ENCODE data around the gene ZNF343. TPM values are rescaled to one million over a fixed set of nuclear protein-coding genes. Genes with fewer than 3 reads are reported as not detected.

Gene ZNF343
- total and polyA plus RNA-seq, 2 of the 4 experiments (the other 2 are of a cell fraction) = 7.8 to 26.2 TPM

- Histone ChIP-seq H2AFZ (replicated peaks; ENCODE audit: low read length, poor library complexity) (peak overlapping the region; percentile 58), H2AK5ac (ENCODE audit: low read depth, low read length) (no peak overlapping the region), H3K18ac (ENCODE audit: low read depth, low read length) (no peak overlapping the region), H4K20me1 (ENCODE audit: insufficient read depth, low read length) (no peaks in the 10 kb centered on the region), H3K4me2 (ENCODE audit: low read depth, low read length) (no peak overlapping the region), H2BK5ac (ENCODE audit: low read depth, low read length, poor library complexity, severe bottlenecking) (no peak overlapping the region), H3K27me3 (ENCODE audit: control insufficient read depth, insufficient read depth, low read length) (peaks cover 57% of the 10 kb centered on the region), H2BK120ac (ENCODE audit: low read depth, low read length) (no peak overlapping the region), H3K56ac (ENCODE audit: extremely low read depth, insufficient read depth, low read length) (no peak overlapping the region), H3K9ac (ENCODE audit: low read depth, low read length) (no peak overlapping the region), H4K91ac (ENCODE audit: insufficient read depth, low read depth, low read length) (no peak overlapping the region), H2AK9ac (replicated peaks; ENCODE audit: low read depth, low read length, poor library complexity) (no peak overlapping the region), H3K27ac (ENCODE audit: insufficient read depth, low read length) (no peak overlapping the region), H3K4me1 (ENCODE audit: control insufficient read depth, insufficient read depth, low read length) (no peaks in the 10 kb centered on the region), H3K4me3 (ENCODE audit: insufficient read depth, low read depth, low read length) (no peak overlapping the region), H3K79me1 (ENCODE audit: low read depth in 1 of 2, low read length in 2 of 2) (no peaks in the 10 kb centered on the region), H3K9me1 (ENCODE audit: insufficient read depth, low read length) (no peaks in the 10 kb centered on the region; the same call in 1 of the 2 replicates), H3K14ac (replicated peaks; ENCODE audit: low read depth, low read length) (no peak overlapping the region), H2BK15ac (ENCODE audit: low read depth, low read length) (no peak overlapping the region), H3K23ac (ENCODE audit: low read depth, low read length) (no peak overlapping the region), H2BK20ac (ENCODE audit: low read depth, low read length) (no peak overlapping the region), H3K4ac (ENCODE audit: low read depth, low read length) (no peak overlapping the region), H4K5ac (ENCODE audit: low read depth, low read length) (no peak overlapping the region), H3K36me3 (ENCODE audit: control insufficient read depth, insufficient read depth, low read length) (no peaks in the 10 kb centered on the region), H3K9me3 (ENCODE audit: control insufficient read depth, insufficient read depth, low read length) (no peaks in the 10 kb centered on the region), H4K8ac (ENCODE audit: low read depth in 2 of 2, low read length in 2 of 2) (no peak overlapping the region)
- intact Hi-C loops (cut with micrococcal nuclease) = loop anchor here (5.0 kb wide), 1 partner anchor 46 kb away; no protein-coding TSS in a partner anchor
- in situ Hi-C loops (cut with MboI; ENCODE audit: low sequenced_read_pairs) = no loop called here
- dilution Hi-C loops (cut with HindIII; ENCODE audit: low sequenced_read_pairs, unreplicated experiment) = no loop called here
- WGBS, 2 experiments (ENCODE audit: extremely low coverage in 2 of 2, insufficient read length in 1 of 2) = 69% methylated on average over 2 of the region's 12 CpGs; no CpG with 5 or more reads in 1 of the 2 experiments
- no peak for ATAC-seq (ENCODE audit: low read depth)
- no peak for TF ChIP-seq MAZ (IDR thresholded peaks at IDR 0.05; ENCODE audit: borderline replicate concordance, low read depth, low read length)
- no peak for TF ChIP-seq MAFK (IDR thresholded peaks at IDR 0.05; ENCODE audit: low read depth, low read length)
- TF ChIP-seq, protein P1, sequence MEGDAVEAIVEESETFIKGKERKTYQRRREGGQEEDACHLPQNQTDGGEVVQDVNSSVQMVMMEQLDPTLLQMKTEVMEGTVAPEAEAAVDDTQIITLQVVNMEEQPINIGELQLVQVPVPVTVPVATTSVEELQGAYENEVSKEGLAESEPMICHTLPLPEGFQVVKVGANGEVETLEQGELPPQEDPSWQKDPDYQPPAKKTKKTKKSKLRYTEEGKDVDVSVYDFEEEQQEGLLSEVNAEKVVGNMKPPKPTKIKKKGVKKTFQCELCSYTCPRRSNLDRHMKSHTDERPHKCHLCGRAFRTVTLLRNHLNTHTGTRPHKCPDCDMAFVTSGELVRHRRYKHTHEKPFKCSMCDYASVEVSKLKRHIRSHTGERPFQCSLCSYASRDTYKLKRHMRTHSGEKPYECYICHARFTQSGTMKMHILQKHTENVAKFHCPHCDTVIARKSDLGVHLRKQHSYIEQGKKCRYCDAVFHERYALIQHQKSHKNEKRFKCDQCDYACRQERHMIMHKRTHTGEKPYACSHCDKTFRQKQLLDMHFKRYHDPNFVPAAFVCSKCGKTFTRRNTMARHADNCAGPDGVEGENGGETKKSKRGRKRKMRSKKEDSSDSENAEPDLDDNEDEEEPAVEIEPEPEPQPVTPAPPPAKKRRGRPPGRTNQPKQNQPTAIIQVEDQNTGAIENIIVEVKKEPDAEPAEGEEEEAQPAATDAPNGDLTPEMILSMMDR (conservative IDR thresholded peaks at IDR 0.05; ENCODE audit: low read depth, low read length) = no peak
- TF ChIP-seq BHLHE40 (IDR thresholded peaks at IDR 0.05; ENCODE audit: low read depth, low read length) = no peak
- TF ChIP-seq RCOR1 (IDR thresholded peaks at IDR 0.05; ENCODE audit: insufficient replicate concordance, low read length) = no peak
- no peak for TF ChIP-seq MXI1 (IDR thresholded peaks at IDR 0.05; ENCODE audit: borderline replicate concordance, low read depth, low read length)
- no peak for TF ChIP-seq CEBPB (IDR thresholded peaks at IDR 0.05; ENCODE audit: low read depth, low read length)
- no peak for TF ChIP-seq FOS (IDR thresholded peaks at IDR 0.05; ENCODE audit: low read depth, low read length)
- DNase-seq = no peak
- ChIA-PET CTCF (no interaction called here), POLR2A (ENCODE audit: unreplicated experiment) (no interaction called here)
- BruUV-seq (replicated peaks) = no TSS peak
Observed at GRCh38 chr20:2535711-2536559, 27.2 kb upstream of the ZNF343 start.

Data from IMR-90 (cell line).